Measurements from ENCODE around the gene GPC3. TPM values are rescaled to one million over a fixed set of nuclear protein-coding genes. Genes with fewer than 3 reads are reported as not detected.

GPC3 gene
- polyA plus RNA-seq, 12 donors = 274 to 737 (median 386) TPM

DNA sequence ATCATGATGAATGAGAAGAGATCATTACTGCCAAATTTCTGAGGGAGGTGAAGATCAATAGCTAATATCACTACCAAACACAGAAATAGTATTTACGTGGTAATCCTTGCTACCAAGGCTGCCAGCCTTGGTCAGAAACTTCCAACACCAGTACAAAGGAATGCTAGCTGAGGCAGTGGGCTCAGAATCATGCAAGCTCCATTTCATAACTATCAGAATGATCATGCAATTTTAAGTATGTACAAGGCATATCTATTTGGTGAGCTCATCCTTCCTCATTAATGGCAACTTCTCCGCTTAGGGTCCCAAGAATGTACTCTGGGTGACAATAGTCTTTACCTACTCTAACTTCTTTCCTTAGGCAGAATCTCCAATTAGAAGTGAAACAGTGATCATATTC lies 135.0 kb downstream of the GPC3 start:
- no peak for DNase-seq

GRCh38 chrX:133849676-133850075 lies 135.7 kb downstream of the GPC3 start:
- DNase-seq = no peak

- peak; percentile 42 for DNase-seq
Measured at GRCh38 chrX:133847340-133847994, 137.9 kb downstream of the GPC3 start.

DNA sequence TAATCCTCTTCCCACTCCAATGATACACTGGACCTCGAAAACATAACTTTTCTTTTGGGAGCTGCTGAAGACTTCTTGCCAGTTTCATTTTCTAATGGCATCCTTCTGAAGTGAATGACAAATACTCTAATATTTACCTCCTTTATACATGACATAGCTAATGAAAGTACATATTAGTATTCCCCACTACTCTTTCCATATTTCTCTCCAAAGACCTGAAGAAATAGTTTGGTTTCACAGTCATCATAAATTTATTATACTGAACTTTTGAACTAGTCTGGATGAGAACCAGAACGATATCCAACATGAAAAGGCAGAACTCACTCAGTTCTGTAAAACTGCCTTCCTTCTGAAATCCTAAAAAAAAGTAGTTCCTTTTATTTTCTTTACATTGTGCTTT lies 139.1 kb downstream of the GPC3 start:
- DNase-seq = peak; percentile 36

- DNase-seq = no peak
Measured at GRCh38 chrX:133840415-133840814, 145.0 kb downstream of the GPC3 start.

DNA sequence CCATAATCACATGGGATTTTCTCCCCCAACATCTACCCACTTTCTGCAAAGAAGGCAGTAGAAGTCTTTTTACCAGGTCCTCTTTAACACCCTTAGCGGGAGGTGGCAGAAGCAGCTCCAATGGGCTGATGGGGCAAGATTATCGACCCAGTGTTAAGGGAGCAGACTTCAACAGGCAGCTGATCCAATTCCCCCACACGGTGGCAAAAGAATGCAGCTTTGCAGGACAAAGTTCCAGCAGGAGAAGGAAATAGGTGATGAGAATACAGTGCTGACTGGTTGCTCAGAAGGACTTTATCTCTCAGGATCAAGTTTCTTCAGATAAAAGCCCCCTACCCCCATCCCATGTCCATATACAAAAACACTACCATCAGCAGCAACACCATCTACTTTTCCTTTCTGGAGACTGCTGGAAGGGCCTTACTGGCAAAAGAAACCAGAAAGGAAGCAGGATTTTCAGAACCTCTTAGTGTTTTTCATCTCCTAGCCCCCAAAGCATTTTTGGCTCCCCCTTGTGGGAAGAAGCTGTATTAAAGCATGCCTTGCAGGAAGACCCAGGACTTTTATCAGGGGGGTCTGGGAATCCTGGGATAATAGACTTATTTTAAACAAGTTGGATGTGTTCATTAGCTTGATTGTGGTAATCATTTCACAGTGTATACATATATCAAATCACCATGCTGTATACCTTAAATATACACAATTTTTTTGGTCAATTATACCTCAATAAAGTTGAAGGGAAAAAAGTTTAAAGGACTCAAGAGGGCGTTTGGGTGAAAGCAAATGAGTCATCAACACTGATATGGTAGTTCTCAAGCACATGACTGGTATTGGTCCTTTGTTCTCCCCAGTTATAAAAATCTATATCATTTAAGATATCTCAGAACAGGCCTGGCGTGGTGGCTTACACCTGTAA lies 146.4 kb downstream of the GPC3 start:
- peak; percentile 40 for DNase-seq

GRCh38 chrX:133837091-133837490 lies 148.3 kb downstream of the GPC3 start:
- DNase-seq = no peak

DNA sequence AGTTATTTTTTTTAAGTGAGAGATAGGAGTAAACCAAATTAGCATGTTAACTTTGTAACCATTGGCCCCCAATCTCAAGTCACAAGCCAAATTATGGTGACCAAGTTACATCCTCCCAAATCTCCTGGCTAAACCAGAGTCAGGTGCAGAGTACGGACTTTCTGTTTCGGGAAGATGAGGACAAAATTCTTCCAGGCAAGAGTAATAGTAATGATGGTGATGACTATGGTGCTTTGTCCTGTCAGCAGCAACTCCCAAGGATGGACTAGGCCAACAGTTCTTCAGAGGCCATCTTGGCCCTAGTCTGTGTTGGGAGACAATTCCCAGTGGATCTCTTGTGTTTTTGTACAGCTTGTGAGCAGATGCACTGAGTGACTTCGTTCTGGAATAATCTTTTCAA lies 148.8 kb downstream of the GPC3 start:
- DNase-seq = no peak

GRCh38 chrX:133834771-133835170 lies 150.6 kb downstream of the GPC3 start:
- no peak for DNase-seq

GRCh38 chrX:133819546-133819945 lies 165.8 kb downstream of the GPC3 start:
- DNase-seq = no peak

DNA sequence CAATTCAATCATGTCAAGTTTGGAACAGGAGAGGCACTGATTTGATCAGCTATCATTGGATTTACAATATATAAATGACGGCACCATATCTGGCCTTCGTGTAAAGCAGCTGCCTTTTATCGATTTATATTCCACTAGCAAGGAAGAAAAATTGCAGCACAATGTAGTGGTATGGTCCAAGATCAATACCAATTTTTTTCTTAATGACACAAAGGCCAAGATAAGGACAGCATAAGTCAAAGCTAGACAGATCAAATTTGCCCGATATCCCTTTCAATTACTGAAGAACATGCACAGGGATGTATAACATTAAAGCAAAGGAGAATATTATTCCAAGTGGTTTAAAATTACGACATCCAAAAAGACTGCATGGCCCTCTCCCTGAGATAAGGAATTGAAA lies 167.4 kb downstream of the GPC3 start:
- no peak for DNase-seq

- DNase-seq = no peak
Measured at GRCh38 chrX:133815496-133815895, 169.9 kb downstream of the GPC3 start.

GRCh38 chrX:133813971-133814370 lies 171.4 kb downstream of the GPC3 start:
- no peak for DNase-seq

DNA sequence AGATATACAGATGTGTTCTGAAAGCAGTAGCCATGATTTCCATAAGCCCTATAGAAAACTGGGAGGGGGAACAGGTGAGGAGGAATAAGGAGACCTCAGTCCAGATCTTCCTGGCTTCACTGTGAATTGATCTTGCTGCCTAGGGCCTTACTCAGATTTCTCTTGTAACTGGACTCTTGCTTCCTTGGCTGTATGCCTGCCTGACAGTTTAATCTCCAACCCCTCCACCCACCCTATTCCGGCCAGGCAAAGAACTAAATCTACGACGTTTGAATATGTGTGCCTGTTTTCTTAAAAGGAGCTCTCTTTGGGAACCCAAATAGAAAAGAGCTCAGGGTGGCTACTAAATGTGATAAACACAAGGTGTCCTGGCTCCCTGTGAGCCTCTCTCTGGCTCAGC lies 173.0 kb downstream of the GPC3 start:
- DNase-seq = no peak

GRCh38 chrX:133810925-133811324 lies 174.5 kb downstream of the GPC3 start:
- no peak for DNase-seq

GRCh38 chrX:133804072-133804471 lies 181.3 kb downstream of the GPC3 start:
- no peak for DNase-seq

DNA sequence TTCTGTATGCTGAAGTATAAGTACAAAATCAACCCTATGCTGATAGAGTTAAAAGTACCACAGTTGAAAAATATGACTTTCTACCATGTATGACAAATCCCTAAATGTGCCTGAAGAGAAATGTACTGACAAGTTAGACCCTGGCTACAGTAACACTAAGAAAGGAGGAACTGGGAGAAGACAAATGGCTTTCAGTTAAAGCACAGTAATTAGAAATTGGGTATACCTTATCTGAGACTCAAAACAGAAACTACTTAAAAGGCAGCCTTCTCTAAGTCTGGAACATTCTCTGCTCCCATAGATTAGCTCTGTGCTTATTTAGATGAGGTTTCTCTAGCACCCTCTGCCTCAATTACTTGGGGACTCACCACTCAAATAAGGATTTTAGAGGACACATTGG lies 189.1 kb downstream of the GPC3 start:
- DNase-seq = no peak

GRCh38 chrX:133794126-133794525 lies 191.3 kb downstream of the GPC3 start:
- DNase-seq = peak; percentile 39

GRCh38 chrX:133793626-133794025 lies 191.8 kb downstream of the GPC3 start:
- DNase-seq = no peak

- peak; percentile 82 for DNase-seq
Measured at GRCh38 chrX:133792198-133792953, 193.0 kb downstream of the GPC3 start.

DNA sequence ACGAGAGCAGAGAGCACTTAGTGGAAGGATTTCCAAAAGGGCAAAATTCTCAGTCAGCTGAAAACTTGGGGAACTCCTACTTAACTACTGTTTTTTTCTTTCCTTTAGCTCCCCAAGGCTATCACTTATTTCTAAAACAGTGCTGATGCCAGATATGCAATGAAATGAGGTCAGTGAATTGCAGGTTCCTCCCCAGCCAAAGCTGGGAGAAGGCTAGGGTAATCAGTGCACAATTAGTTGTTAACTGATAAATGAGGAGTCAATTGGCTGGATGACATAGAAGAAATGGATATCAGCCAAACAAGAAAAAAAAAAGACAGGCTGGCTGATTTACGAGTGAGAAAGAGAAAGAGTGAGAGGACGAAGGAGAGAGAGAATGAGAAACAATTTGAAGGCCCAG lies 195.6 kb downstream of the GPC3 start:
- no peak for DNase-seq

- no peak for DNase-seq
Measured at GRCh38 chrX:133786382-133786781, 199.0 kb downstream of the GPC3 start.

DNA sequence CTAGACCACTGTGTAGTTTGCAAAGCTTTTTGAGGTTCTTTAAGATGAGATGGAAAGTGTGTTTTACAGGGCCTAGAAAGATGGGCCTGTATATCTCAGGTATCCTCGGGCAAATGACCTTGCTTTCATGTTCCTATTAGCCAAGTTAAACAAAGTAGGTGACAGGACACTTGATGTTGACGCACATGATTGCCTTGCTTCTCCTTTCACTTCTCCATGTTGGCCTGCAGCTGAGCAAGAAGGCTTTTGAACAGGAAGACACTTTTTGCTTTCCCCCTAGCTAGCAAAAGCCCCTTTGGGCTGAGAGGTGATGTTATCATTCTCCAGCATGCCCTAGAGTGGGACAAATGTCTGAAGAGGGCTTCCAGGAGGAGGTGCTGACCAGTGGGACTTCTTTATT lies 202.1 kb downstream of the GPC3 start:
- DNase-seq = no peak

All from muscle of arm (tissue), 12 donors.